Cardiac muscle cell (in vitro differentiated cells and primary cell): ENCODE measurements around the gene INSYN2A. TPM values are rescaled to one million over a fixed set of nuclear protein-coding genes. Genes with fewer than 3 reads are reported as not detected.

Source experiments
- DNase-seq, 2 donors: peaks; one replicate each; pipeline versions ENCODE4 v3.0.0 to v3.0.0-alpha.2; 2010 to 2017; ENCODE audit warnings: low read depth in 1 of 2, low spot score in 1 of 2
- H3K27ac ChIP-seq: fragments of 200-600 bp; sonication (generic); 2 replicates; pipeline ENCODE4 v1.5.1; 2016
- H3K27me3 ChIP-seq: fragments of 200-600 bp; sonication (generic); 2 replicates; pipeline ENCODE4 v1.6.0; 2016; ENCODE audit warnings: control low read depth
- H3K36me3 ChIP-seq: fragments of 200-600 bp; sonication (generic); 2 replicates; pipeline ENCODE4 v1.5.1; 2016; ENCODE audit warnings: control low read depth
- H3K4me1 ChIP-seq: fragments of 200-600 bp; sonication (generic); 2 replicates; pipeline ENCODE4 v1.8.1; 2017; ENCODE audit warnings: low read depth, mild to moderate bottlenecking, mixed run types
- H3K4me3 ChIP-seq: fragments of 200-600 bp; sonication (generic); 2 replicates; pipeline ENCODE4 v1.5.1; 2016; ENCODE audit warnings: mild to moderate bottlenecking
- H3K9me3 ChIP-seq: fragments of 200-600 bp; sonication (generic); 2 replicates; pipeline ENCODE4 v1.5.1; 2017; ENCODE audit warnings: low read depth, mild to moderate bottlenecking, control low read depth
- polyA plus RNA-seq: library from polyadenylated mRNA; unstranded; fragments of >200 nt; fragmentation: Nextera tagmentation; extraction: Ambion mirVana; gene quantifications from 2 replicates; pipeline ENCODE4 v1.2.1, GENCODE V29; 2016
- total RNA-seq: library from RNA; depleted of rRNA; stranded (reverse); fragments of >200 nt; gene quantifications from 2 replicates; pipeline ENCODE4 v1.2.3, GENCODE V29; 2016
- TF ChIP-seq, protein P1 (sequence below): IDR thresholded peaks from 2 replicates; pipeline ENCODE4 v1.5.1; 2012; ENCODE audit warnings: low read depth, mild to moderate bottlenecking, low read length

Gene INSYN2A
- total and polyA plus RNA-seq, 2 experiments from 2014 or later: 0.60 TPM; not detected in 1

DNA sequence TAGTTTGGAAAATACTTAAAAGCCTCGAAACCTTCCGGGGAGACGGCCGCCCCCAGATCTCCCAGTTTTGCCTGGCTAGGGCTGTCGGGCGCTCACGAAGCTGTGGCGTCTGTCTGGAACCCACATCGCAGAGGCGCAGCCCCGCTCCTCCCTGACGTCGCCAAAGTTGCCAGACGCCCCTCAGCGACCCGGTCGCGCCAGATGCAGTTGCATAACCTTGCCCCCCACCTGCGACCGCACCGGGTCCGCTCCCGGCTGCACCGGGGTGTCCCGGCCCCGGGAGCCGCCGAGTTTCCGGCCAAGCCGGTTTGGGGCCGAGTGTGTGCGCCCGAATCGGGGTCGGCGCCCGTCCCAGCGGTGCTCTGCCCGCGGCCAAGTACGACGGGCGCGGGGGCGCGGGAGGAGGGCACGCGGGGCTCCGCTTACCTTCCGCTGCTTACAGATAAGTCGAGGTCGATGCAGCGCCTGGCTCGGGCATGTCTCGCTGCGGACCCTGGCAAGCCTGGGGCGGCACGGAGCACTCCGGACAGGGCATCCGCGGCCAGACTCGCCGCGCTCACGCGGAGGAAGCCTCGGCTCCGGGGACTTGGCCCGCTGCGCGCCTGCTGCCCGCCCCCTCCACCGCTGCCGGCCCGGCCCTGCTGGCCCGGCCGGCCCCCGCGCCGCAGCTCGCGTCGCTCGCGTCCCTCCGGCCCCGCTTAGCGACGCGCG lies 665 bp downstream of the INSYN2A start:
- H3K36me3 ChIP-seq: no peaks in the 10 kb centered on the region
- peaks cover 11% of the 10 kb centered on the region for H3K4me1 ChIP-seq
- peak overlapping the region; percentile 38 for H3K4me3 ChIP-seq
- H3K27me3 ChIP-seq: peaks cover 68% of the 10 kb centered on the region
- TF ChIP-seq, protein P1, sequence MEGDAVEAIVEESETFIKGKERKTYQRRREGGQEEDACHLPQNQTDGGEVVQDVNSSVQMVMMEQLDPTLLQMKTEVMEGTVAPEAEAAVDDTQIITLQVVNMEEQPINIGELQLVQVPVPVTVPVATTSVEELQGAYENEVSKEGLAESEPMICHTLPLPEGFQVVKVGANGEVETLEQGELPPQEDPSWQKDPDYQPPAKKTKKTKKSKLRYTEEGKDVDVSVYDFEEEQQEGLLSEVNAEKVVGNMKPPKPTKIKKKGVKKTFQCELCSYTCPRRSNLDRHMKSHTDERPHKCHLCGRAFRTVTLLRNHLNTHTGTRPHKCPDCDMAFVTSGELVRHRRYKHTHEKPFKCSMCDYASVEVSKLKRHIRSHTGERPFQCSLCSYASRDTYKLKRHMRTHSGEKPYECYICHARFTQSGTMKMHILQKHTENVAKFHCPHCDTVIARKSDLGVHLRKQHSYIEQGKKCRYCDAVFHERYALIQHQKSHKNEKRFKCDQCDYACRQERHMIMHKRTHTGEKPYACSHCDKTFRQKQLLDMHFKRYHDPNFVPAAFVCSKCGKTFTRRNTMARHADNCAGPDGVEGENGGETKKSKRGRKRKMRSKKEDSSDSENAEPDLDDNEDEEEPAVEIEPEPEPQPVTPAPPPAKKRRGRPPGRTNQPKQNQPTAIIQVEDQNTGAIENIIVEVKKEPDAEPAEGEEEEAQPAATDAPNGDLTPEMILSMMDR: no peak
- no peaks in the 10 kb centered on the region for H3K9me3 ChIP-seq
- DNase-seq: peak; percentile 17 to 31
- no peak overlapping the region for H3K27ac ChIP-seq

DNA sequence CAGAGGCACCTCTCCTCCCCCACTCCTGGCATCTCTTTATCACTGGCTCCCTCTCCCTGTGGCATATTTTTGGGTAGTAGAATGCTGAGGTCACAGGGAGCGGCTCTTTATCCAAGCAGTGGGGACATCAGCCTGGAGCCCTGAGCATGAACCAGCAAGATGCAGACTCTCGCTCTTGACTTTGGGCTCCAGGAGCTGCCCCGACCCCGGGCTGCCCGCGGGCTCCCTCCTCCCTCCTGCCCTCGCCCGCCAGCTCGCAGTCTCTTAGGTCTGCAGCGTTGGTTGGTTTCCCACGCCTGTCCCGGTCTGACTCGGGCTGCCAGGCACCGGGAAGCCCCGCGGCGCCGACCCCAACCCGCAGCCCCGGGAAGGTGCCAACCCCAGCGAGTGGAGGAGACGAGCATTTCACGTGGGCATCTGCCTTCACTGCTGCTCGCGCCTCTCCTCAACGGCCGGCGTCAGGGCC lies 1.3 kb downstream of the INSYN2A start:
- no peaks in the 10 kb centered on the region for H3K9me3 ChIP-seq
- peaks cover 68% of the 10 kb centered on the region for H3K27me3 ChIP-seq
- no peaks in the 10 kb centered on the region for H3K36me3 ChIP-seq
- DNase-seq: peak; percentile 7 to 21
- TF ChIP-seq, protein P1: no peak
- H3K27ac ChIP-seq: no peak overlapping the region
- H3K4me1 ChIP-seq: peaks cover 11% of the 10 kb centered on the region
- H3K4me3 ChIP-seq: peak overlapping the region; percentile 38

DNA sequence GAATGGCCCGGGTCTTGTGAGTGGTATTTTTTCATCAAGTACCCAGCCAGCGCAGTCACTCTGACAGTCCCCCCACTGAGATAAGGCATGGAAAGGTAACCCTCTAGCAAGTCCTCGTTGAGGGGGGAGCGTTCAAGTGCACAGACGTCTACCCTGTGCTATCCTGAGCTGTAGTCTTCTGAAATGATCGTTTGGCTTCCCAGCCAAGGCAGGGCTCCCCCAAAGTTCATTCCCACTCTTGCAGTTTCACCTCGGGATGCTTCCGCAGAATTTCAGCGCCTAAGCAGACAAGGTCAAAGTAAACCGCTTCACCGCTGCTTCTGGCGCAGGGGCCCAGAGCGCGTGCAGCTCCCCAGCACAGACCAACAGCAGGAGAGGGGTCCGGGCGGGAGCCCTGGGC lies 1.8 kb downstream of the INSYN2A start:
- Histone ChIP-seq H3K9me3 (no peaks in the 10 kb centered on the region), H3K27me3 (peaks cover 68% of the 10 kb centered on the region), H3K27ac (no peak overlapping the region), H3K36me3 (no peaks in the 10 kb centered on the region), H3K4me3 (peak overlapping the region; percentile 38), H3K4me1 (peaks cover 11% of the 10 kb centered on the region)
- TF ChIP-seq, protein P1: no peak
- no peak for DNase-seq

DNA sequence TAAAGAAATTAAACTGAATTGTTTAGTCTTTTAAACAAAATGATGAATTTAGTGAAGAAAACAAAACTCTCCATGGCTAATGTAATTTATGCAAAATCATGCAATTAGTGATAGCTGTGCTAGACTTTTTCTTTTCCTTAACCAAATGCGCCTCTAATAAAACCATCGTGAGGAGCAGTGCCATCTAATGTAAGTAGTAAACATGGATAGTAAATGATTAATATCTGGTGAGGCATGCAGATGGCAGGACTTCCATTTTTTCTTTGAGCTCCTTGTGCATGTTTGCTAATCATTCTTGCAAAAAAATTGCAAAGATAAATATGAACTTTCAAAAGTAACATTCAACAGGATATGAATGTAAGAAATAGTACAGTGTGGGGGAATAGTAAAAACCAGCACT lies 2.3 kb downstream of the INSYN2A start:
- peaks cover 11% of the 10 kb centered on the region for H3K4me1 ChIP-seq
- TF ChIP-seq, protein P1: no peak
- H3K4me3 ChIP-seq: no peak overlapping the region
- no peaks in the 10 kb centered on the region for H3K36me3 ChIP-seq
- no peak overlapping the region for H3K27ac ChIP-seq
- H3K9me3 ChIP-seq: no peaks in the 10 kb centered on the region
- H3K27me3 ChIP-seq: peaks cover 68% of the 10 kb centered on the region
- no peak for DNase-seq

DNA sequence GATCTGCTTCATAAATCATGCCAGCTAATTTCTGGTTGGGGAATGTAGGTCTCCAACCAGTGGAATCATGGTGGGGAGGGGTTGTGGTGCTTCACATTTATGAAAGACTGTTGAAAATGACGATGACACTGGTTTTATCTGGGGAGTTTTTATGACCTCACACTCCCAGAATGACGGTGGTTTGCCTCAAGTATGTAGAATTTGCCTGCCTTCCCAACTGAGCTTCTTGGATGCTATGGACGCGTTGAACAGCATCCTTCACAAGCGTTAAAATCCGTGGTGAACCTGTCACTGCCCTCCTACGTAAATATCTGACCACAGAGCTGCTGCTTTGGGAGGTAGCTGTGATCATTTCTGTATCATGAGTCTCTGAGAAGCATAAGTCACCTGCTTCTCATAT lies 3.3 kb downstream of the INSYN2A start:
- H3K36me3 ChIP-seq: no peaks in the 10 kb centered on the region
- DNase-seq: peak in 1 of 2 donors; percentile 31
- H3K4me3 ChIP-seq: no peak overlapping the region

More for the DNA sequence above, 3.3 kb downstream of the INSYN2A start:
- TF ChIP-seq, protein P1: no peak
- no peak overlapping the region for H3K27ac ChIP-seq
- peaks cover 65% of the 10 kb centered on the region for H3K27me3 ChIP-seq
- peaks cover 11% of the 10 kb centered on the region for H3K4me1 ChIP-seq
- H3K9me3 ChIP-seq: no peaks in the 10 kb centered on the region
